HG02943 (cell line): ENCODE results near the gene RPL13A.

Experiments used
- ATAC-seq: cut with Tn5 transposase; IDR thresholded peaks from one replicate; pipeline ENCODE4 v1.9.1; 2021; ENCODE audit warnings: mild to moderate bottlenecking, low read depth, moderate library complexity; ENCODE audit not compliant: unreplicated experiment

Gene RPL13A

GRCh38 chr19:49502866-49503581, 15.6 kb downstream of the RPL13A start:
- no peak for ATAC-seq

DNA sequence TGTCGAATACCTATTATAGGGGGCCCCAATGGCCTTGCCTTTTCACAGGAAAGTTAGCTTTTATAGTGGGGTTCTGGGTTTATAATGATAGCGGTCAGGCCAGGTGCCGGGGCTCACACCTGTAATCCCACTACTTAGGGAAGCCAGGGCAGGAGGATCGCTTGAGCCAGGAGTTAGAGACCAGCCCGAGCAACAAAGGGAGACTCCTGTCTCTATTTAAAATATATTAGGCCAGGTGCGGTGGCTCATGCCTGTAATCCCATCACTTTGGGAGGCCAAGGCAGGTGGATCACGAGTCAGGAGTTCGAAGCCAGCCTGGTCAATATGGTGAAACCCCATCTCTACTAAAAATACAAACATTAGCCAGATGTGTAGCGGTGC, 16.2 kb downstream of the RPL13A start:
- no peak for ATAC-seq

DNA sequence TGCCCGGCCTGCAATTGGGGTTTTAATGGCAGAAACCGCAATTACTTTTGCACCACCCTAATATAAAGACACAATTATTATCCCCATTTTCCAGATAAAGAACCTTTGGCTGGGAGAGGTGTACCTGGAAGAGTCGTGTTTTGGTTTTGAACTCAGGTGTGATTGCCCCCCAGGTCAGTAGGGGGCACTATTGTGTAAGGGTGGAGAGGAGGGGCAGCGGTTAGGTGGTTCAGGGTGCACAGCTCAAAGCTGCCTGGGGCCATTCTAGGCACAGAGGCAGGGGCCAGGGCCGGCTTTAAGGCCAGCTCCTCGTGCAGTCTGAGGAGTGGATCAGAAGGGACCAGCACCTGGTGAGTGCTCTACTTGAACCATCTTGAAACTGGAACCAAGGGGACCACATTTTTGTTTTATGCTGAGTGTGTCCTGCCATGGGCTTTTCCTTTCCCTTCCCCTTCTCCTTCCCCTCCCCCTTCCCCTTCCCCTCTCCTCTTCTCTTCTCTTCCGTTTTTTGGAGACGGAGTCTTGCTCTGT, 19.2 kb downstream of the RPL13A start:
- no peak for ATAC-seq

DNA sequence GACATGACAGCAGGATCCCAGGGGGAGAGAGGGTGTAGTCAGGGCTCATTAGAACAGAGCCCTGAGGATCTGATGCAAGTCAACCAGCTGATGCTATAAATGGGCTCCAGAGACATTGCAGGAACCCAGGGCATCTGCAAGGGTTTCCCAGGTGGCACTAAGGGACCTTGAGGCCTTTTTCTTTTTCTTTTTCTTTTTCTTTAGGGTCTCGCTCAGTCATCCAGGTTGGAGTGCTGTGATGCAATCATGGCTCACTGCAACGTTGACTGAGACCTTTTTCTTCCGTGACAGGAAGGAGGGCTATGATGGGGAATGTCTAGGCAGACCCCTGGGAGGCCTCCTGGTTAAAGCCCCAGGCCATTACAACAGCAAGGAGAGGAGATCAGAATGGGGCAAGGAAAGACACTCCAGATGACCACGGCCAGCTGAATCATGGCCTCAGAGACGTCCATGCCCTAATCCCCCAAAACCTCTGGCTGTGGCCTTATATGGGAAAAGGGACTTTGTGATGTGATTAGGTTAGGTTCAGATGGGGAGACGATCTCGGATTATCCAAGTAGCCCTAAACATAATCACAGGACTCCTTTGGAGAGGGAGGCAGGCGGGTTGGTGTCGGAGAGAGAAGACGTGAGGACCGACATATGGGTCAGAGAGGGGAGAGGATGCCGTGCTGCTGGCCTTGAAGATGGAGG, 20.5 kb downstream of the RPL13A start:
- no peak for ATAC-seq

DNA sequence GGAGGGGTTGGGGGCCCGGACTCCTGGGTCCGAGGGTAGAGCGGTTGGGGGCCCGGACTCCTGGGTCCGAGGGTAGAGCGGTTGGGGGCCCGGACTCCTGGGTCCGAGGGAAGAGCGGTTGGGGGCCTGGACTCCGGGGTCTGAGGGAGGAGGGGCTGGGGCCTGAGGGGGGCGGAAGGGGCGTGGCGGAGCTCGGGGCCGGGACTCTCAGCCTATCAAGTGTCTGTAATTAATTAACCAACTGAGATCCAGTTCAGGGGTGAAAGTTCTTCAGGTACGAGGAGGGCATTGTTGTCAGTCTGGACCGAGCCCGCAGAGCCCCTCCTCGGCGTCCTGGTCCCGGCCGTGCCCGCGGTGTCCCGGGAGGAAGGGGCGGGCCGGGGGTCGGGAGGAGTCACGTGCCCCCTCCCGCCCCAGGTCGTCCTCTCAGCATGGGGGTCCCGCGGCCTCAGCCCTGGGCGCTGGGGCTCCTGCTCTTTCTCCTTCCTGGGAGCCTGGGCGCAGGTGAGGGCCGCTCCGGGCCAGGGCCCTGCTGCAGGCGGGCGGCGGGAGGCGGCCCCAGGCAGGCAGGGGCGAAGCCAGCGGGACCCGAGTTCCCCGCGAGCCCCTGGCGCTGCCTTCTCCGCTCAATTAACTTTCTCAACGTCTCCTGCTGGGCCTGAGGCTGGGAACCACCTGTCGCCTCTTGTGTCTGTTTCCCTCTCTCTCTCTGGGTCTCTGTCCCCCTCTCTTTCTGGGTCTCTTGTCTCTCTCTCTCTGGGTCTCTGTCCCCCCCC, 25.8 kb downstream of the RPL13A start:
- no peak for ATAC-seq

DNA sequence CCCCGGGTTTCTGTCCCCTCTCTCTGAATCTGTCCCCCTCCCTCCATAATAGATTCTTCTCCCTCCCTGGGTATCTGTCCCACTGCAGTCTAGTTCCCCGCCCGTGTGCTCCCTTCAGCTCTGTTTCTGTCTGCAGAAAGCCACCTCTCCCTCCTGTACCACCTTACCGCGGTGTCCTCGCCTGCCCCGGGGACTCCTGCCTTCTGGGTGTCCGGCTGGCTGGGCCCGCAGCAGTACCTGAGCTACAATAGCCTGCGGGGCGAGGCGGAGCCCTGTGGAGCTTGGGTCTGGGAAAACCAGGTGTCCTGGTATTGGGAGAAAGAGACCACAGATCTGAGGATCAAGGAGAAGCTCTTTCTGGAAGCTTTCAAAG, 26.3 kb downstream of the RPL13A start:
- ATAC-seq, result no peak

DNA sequence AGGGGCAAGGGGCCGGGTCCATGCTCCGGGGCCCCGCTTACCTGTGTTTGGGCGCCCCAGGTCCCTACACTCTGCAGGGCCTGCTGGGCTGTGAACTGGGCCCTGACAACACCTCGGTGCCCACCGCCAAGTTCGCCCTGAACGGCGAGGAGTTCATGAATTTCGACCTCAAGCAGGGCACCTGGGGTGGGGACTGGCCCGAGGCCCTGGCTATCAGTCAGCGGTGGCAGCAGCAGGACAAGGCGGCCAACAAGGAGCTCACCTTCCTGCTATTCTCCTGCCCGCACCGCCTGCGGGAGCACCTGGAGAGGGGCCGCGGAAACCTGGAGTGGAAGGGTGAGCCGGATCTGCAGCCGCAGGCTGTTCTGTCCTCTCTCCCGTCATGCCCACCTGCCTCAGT, 26.7 kb downstream of the RPL13A start:
- ATAC-seq, result no peak

GRCh38 chr19:49515767-49516166, 28.4 kb downstream of the RPL13A start:
- no peak for ATAC-seq

DNA sequence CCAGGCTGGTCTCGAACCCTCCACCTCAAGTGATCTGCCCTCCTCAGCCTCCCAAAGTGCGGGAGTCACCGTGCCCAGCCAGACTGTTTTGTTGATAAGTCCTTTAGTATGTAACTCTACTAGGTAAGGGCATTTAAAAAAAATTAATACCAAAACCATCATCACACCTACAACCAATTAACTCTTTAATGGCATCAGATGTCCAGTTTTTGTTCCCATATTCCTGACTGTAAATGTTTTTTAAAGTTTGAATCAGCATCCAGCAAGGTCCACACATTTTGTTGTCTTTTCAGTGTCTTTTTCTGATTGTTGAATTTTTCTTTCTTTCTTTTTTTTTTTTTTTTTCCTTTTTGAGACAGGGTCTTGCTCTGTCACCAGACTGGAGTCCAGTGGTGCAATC, 30.6 kb downstream of the RPL13A start:
- no peak for ATAC-seq

- ATAC-seq, result no peak
Observed at GRCh38 chr19:49520705-49521319, 33.4 kb downstream of the RPL13A start.

- no peak for ATAC-seq
Observed at GRCh38 chr19:49524812-49525455, 37.5 kb downstream of the RPL13A start.

- ATAC-seq, result no peak
Observed at GRCh38 chr19:49528211-49528771, 40.9 kb downstream of the RPL13A start.

GRCh38 chr19:49530708-49531107, 43.3 kb downstream of the RPL13A start:
- no peak for ATAC-seq

DNA sequence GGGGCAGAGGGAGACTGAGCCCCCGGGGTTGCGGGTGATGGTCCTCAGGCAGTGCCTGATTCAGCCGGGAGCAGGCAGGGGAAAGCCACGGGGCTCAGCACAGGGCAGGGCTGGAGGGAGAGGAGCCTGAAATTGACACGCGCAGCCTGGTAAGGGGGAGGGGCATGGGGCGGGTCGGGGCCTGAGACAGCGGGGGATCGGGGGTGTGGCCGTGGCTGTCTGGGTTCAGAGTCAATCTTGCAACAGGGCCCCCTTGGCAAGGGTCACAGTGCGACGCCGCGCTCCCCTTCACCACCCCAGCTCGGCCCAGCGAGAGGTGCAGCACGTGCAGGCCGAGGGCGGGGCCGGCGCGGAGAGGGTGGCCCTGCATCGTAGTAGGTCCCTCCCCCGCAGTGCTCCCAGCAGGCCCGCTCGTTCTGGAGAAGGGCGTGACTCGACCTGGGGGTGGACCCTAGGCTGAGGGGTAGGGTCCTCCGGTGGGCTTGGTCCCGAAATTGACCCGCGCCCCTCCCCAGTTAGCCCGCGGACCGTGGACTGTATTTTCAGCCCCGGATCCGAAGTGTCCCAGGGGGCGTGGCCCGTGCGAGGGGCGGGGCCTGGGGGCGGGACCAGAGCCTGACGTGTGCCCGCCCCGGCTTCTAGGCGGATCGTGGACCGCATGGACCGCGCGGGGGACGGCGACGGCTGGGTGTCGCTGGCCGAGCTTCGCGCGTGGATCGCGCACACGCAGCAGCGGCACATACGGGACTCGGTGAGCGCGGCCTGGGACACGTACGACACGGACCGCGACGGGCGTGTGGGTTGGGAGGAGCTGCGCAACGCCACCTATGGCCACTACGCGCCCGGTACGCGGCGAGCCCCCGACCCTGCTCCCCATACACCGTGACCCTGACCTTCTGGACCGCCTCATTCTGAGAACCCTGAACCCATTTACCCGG, 46.4 kb downstream of the RPL13A start:
- no peak for ATAC-seq

DNA sequence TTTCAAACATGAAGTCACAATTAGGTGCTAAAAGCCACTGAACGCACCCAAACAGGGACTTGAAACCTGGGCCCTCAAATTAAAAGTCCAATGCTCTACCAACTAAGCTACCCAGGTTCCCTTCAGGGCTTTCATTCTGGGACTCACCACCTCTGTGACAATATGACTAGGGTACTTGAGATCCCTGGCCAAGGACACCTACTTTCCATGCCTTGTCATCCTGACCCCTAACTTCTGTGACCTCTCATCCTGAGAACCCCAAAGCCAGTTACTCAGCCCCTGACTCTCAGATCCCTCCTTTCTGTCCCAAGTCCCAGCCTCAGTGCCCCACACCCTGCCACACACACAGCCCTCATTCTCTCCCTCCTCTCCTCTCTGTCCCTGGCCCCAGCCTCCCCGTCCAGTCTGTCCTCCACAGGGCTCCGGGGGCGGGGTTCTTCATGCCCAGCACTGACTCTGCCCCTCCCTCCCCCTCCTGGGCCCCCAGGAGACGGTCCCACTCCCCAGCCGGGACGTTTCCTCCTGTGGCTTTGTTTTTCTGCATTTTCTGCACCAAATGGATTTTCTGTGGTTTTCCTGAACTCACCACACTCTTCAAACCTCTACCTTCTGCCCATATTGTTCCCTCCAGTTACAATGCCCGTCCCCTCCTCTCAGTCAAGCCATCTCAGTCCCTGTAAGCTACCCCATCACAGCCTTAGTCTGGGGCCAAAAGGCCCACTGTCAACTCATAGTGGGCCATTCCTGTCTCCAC, 47.4 kb downstream of the RPL13A start:
- ATAC-seq, result no peak

DNA sequence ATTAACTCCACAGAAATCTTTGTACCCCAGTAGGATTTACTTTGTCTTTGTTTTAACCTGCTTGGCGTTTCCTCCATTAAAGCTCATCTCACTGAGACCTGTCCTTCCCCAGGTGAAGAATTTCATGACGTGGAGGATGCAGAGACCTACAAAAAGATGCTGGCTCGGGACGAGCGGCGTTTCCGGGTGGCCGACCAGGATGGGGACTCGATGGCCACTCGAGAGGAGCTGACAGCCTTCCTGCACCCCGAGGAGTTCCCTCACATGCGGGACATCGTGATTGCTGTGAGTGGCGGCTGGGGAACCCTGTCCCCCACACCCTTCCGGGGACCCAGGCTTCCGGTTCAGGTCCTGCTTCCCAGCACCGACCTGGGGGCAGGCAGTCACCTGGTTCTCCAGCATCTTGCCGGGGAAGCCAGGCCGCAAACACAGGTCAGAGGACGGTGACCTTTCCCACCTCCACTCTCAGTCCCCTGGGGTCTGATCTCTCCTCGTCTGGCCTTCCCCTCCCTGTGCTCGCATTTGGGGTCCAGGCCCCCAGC, 49.6 kb downstream of the RPL13A start:
- no peak for ATAC-seq

DNA sequence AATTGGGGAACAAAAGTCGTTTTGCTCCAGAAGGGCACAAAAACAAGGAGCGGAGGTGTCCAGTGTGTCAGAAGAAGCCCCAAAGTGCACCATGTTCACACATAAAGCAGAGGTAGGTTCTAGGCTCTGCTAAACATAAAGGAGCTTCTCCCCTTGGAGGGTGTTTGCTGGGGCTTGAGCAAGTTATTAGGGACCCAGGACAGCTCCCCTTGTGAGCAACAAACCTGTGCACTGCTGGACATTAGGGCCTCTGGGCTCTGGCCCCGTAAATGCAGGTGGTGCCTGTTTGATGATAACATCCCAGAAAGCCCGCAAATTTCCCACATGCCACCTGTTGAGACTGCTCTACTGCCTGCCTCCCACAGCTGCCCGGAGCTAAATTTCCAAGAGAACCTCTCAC, 51.2 kb downstream of the RPL13A start:
- no peak for ATAC-seq
